Activated naive CD8-positive, alpha-beta T cell treated with anti-CD3 and anti-CD28 coated beads for 36 hours (primary cell): ENCODE measurements around the gene NFKB1. TPM values are rescaled to one million over a fixed set of nuclear protein-coding genes. Genes with fewer than 3 reads are reported as not detected.
A peak's percentile ranks its signal among the peaks of the same experiment; 100 is the strongest.
"Not testable (repeated sequence)": the region's sequence is repeated elsewhere in the genome, so short reads cannot be mapped to it uniquely, and the experiment has no call there.

Experiments
- DNase-seq: peaks from one replicate; pipeline ENCODE4 v3.0.0; 2021
- H3K27ac Mint-ChIP-seq: one replicate; pipeline ENCODE4 v1.8.0; 2022; ENCODE audit warnings: mild to moderate bottlenecking, moderate library complexity, mixed read lengths
- H3K27me3 Mint-ChIP-seq: one replicate; pipeline ENCODE4 v1.8.0; 2022; ENCODE audit warnings: mild to moderate bottlenecking, mixed read lengths
- H3K36me3 Mint-ChIP-seq: one replicate; pipeline ENCODE4 v1.8.0; 2021; ENCODE audit warnings: mild to moderate bottlenecking, mixed read lengths
- H3K4me1 Mint-ChIP-seq: one replicate; pipeline ENCODE4 v1.8.0; 2021; ENCODE audit warnings: mixed read lengths
- H3K4me3 Mint-ChIP-seq: one replicate; pipeline ENCODE4 v1.8.0; 2022; ENCODE audit warnings: mild to moderate bottlenecking, moderate library complexity, mixed read lengths
- H3K9me3 Mint-ChIP-seq: one replicate; pipeline ENCODE4 v1.8.0; 2022; ENCODE audit warnings: mixed read lengths
- total RNA-seq, 2 experiments: library from RNA; stranded (reverse); gene quantifications; one replicate each; pipeline ENCODE4 v1.2.3, GENCODE V29; 2021

NFKB1 gene
- total RNA-seq, 2 experiments from 2014 or later, result 250 to 259 TPM

DNA sequence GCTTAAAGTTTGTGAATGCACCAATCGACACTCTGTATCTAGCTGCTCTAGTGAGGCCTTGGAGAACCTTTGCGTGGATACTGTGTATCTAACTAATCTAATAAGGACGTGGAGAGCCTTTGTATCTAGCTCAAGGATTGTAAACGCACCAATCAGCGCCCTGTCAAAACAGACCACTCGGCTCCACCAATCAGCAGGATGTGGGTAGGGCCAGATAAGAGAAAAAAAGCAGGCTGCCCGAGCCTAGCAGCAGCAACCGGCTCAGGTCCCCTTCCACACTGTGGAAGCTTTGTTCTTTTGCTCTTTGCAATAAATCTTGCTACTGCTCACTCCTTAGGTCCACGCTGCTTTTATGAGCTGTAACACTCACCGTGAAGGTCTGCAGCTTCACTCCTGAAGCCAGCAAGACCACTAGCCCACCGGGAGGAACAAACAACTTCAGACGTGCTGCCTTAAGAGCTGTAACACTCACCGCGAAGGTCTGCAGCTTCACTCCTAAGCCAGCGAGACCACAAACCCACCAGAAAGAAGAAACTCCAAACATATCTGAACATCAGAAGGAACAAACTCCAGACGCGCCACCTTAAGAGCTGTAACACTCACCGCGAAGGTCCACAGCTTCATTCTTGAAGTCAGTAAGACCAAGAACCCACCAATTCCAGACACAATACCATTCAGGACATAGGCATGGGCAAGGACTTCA is 17.0 kb upstream of the NFKB1 start:
- peaks cover 24% of the 10 kb centered on the region for H3K9me3 Mint-ChIP-seq
- peak overlapping the region; percentile 63 for H3K4me3 Mint-ChIP-seq
- peaks cover 11% of the 10 kb centered on the region for H3K4me1 Mint-ChIP-seq
- H3K27me3 Mint-ChIP-seq, result not testable (repeated sequence)
- peak overlapping the region; percentile 75 for H3K27ac Mint-ChIP-seq
- peaks cover 14% of the 10 kb centered on the region for H3K36me3 Mint-ChIP-seq
- DNase-seq, result peak; percentile 31

DNA sequence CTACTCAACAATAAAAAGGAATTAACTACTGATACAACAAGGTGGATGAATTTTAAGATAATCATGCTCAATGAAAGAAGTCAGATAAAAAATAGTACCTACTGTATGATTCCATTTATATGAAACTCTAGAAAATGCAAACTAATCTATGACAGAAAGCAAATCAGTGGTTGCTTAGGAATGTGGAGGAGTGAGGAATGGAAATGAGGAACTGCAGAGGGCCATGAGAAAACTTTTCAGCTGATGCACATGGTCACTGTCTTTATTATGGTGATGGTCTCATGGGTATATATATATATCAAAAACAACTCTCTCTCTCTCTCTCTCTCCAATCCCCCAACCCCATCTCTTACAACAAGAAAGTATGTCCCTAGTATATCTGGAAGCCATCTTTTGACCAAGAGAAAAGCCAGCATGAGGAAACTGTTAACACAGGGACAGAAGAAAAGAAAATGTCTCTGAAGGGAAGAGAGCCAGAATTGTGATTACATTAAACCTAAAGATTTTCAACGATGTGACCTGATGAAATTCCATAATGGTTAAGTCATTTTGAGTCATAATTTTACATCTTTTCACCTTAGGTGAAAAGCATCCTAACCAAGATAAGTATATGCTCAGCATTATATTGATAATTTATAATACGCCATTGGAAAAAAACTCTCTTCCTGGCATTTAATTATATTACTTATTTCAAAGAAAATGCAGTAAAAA is 8.5 kb upstream of the NFKB1 start:
- DNase-seq, result no peak
- Mint-ChIP-seq H3K4me1 (peaks cover 22% of the 10 kb centered on the region), H3K4me3 (no peak overlapping the region), H3K27ac (no peak overlapping the region), H3K36me3 (peaks cover 1% of the 10 kb centered on the region), H3K27me3 (no peaks in the 10 kb centered on the region), H3K9me3 (peaks cover 1% of the 10 kb centered on the region)

DNA sequence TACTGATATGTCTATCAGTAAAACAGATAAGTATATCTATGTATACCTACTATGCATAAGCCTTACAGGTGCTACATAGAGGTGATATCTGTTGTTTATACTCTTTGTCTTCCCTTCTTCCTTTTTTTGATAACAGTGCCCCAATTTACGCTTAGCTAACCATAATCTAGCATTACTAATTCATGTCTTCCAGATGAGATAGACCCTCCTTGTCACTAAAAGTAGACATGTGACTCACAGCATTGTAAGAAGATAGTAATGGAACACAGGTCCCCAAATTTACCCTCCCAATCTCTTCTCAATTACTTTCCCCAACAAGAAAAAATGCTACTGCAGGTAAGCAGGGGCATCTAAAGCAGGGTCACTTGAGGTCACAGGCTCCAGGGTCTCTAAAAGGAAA is 7.9 kb upstream of the NFKB1 start:
- Mint-ChIP-seq H3K36me3 (peaks cover 1% of the 10 kb centered on the region), H3K27ac (peak overlapping the region; percentile 57), H3K9me3 (peaks cover 1% of the 10 kb centered on the region), H3K4me1 (peaks cover 22% of the 10 kb centered on the region), H3K27me3 (no peaks in the 10 kb centered on the region), H3K4me3 (no peak overlapping the region)
- no peak for DNase-seq

DNA sequence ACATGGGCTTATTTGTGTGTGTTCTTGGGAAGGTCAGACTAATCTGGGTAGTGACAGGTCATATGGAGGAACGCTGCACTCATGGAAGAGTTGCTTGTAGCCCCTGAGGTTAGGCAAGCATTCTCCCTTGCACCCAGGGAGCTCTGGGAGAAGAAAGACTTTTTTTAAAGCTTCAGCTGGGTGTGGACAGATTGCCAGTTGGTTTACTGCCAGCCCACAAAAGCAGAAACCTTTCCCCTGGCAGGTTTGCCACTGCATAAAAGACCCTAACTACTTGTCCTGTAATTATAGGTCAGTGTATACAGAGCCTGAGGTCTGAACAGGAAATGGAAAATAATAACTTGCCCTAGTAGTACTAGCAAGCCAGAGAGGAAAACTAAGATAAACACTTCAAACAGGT is 7.4 kb upstream of the NFKB1 start:
- peaks cover 5% of the 10 kb centered on the region for H3K36me3 Mint-ChIP-seq
- H3K9me3 Mint-ChIP-seq, result peaks cover 6% of the 10 kb centered on the region
- H3K4me3 Mint-ChIP-seq, result no peak overlapping the region
- no peak for DNase-seq
- H3K27me3 Mint-ChIP-seq, result no peaks in the 10 kb centered on the region
- peaks cover 22% of the 10 kb centered on the region for H3K4me1 Mint-ChIP-seq
- peak overlapping the region; percentile 57 for H3K27ac Mint-ChIP-seq

DNA sequence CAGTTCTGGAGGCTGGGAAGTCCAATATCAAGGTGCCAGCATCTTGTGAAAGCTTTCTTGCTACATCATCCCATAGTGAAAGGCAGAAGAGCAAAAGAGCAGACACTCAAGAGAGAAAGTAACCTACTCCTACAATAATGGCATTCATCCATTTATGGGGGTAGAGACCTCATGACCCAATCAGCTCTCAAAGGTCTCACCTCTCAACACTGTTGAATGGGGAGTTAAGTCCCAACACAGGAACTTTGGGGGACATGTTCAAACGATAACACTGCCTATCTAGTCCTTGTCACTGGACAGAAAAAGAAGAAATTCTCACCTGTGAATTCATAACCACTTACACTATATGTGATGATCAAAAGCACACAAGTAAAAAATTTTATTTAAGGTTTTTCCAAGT is 6.6 kb upstream of the NFKB1 start:
- no peak for DNase-seq
- Mint-ChIP-seq H3K4me3 (no peak overlapping the region), H3K27me3 (no peaks in the 10 kb centered on the region), H3K9me3 (peaks cover 8% of the 10 kb centered on the region), H3K4me1 (peaks cover 22% of the 10 kb centered on the region), H3K27ac (no peak overlapping the region), H3K36me3 (peaks cover 9% of the 10 kb centered on the region)

DNA sequence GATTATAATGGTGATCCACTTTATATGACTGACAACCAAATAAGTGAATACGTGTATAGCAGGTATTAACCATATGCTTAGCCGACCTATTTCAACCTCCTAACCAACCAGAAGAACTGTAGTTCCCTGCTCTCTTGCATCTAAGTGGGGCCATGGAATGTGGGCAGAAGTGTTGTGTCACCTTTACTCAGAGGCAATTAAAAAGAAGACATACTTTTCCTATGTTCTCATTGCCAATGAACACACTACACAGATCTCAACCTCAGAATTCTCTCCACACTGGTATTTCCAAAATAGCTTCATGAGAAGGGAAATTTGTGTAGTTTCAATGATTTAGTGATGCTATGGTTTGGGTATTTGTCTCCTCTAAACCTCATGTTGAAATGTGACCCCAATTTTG is 3.2 kb upstream of the NFKB1 start:
- peaks cover 6% of the 10 kb centered on the region for H3K9me3 Mint-ChIP-seq
- H3K4me1 Mint-ChIP-seq, result peaks cover 21% of the 10 kb centered on the region
- H3K4me3 Mint-ChIP-seq, result no peak overlapping the region
- no peaks in the 10 kb centered on the region for H3K27me3 Mint-ChIP-seq
- H3K36me3 Mint-ChIP-seq, result peaks cover 22% of the 10 kb centered on the region
- no peak for DNase-seq
- H3K27ac Mint-ChIP-seq, result no peak overlapping the region

DNA sequence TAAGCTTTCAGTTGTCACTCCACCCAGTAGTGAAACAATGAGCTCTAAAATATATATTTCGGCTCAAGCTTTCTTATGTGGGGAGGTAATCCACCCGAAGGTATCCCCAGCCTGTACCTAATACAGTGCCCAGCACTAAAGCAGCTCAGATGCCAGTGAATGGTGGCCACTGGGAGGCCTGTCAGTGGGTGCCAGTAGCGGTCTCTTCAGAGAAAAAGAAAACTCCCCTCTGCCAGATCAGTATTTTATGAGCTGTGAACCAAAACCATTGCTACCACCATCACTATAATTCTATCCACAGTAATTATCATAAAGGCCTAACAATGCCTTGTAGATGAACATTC is 835 bp upstream of the NFKB1 start:
- Mint-ChIP-seq H3K36me3 (peaks cover 40% of the 10 kb centered on the region), H3K27ac (peak overlapping the region; percentile 94), H3K4me3 (peak overlapping the region; percentile 81), H3K27me3 (no peaks in the 10 kb centered on the region), H3K9me3 (peaks cover 6% of the 10 kb centered on the region), H3K4me1 (peaks cover 13% of the 10 kb centered on the region)
- peak; percentile 30 for DNase-seq

DNA sequence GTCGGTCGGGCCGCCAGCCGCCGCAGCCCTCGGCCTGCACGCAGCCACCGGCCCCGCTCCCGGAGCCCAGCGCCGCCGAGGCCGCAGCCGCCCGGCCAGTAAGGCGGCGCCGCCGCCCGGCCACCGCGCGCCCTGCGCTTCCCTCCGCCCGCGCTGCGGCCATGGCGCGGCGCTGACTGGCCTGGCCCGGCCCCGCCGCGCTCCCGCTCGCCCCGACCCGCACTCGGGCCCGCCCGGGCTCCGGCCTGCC is 213 bp downstream of the NFKB1 start:
- H3K36me3 Mint-ChIP-seq, result peaks cover 40% of the 10 kb centered on the region
- H3K27ac Mint-ChIP-seq, result peak overlapping the region; percentile 96
- H3K9me3 Mint-ChIP-seq, result peaks cover 6% of the 10 kb centered on the region
- H3K4me3 Mint-ChIP-seq, result peak overlapping the region; percentile 77
- peaks cover 17% of the 10 kb centered on the region for H3K4me1 Mint-ChIP-seq
- no peaks in the 10 kb centered on the region for H3K27me3 Mint-ChIP-seq
- no peak for DNase-seq

DNA sequence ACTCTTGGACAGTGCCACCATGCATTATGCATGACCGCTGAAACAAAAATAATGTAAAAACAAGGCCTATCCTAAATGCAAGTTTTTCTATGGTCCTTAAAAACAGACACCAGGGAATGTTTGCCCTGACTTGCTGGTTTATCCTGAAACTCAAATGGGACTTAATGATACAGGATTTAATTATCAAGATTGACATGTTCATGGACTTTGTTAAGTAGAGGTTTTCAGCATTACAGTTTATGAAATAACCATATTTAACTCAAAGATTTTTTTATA is 1.3 kb downstream of the NFKB1 start:
- H3K4me1 Mint-ChIP-seq, result peaks cover 22% of the 10 kb centered on the region
- H3K27me3 Mint-ChIP-seq, result no peaks in the 10 kb centered on the region
- peaks cover 42% of the 10 kb centered on the region for H3K36me3 Mint-ChIP-seq
- DNase-seq, result no peak
- H3K27ac Mint-ChIP-seq, result peak overlapping the region; percentile 96
- H3K9me3 Mint-ChIP-seq, result peaks cover 6% of the 10 kb centered on the region
- H3K4me3 Mint-ChIP-seq, result peak overlapping the region; percentile 80

DNA sequence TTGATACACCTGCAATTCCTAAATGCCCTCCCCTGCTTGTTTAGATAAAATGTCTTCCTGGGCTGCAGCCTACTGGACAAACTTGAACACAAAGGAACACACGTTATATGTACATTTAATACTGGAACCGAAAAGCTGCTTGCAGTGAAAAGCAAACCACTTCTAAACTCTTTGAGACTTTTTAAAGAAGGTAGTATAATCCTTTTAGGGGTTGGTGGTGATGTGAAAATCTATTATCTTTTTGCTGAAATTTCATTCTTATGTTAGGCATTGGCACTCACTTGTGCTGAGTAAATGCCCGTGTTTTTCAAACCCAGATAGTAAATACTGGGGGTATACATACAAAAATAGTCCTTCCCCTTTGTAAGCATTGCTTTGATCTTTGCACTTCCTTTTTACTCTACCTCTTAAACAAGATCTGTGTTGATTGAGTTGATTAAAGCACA is 2.2 kb downstream of the NFKB1 start:
- no peak for DNase-seq
- peaks cover 46% of the 10 kb centered on the region for H3K36me3 Mint-ChIP-seq
- H3K9me3 Mint-ChIP-seq, result peaks cover 6% of the 10 kb centered on the region
- H3K27ac Mint-ChIP-seq, result peak overlapping the region; percentile 96
- H3K27me3 Mint-ChIP-seq, result no peaks in the 10 kb centered on the region
- H3K4me3 Mint-ChIP-seq, result peak overlapping the region; percentile 80
- H3K4me1 Mint-ChIP-seq, result peaks cover 29% of the 10 kb centered on the region

DNA sequence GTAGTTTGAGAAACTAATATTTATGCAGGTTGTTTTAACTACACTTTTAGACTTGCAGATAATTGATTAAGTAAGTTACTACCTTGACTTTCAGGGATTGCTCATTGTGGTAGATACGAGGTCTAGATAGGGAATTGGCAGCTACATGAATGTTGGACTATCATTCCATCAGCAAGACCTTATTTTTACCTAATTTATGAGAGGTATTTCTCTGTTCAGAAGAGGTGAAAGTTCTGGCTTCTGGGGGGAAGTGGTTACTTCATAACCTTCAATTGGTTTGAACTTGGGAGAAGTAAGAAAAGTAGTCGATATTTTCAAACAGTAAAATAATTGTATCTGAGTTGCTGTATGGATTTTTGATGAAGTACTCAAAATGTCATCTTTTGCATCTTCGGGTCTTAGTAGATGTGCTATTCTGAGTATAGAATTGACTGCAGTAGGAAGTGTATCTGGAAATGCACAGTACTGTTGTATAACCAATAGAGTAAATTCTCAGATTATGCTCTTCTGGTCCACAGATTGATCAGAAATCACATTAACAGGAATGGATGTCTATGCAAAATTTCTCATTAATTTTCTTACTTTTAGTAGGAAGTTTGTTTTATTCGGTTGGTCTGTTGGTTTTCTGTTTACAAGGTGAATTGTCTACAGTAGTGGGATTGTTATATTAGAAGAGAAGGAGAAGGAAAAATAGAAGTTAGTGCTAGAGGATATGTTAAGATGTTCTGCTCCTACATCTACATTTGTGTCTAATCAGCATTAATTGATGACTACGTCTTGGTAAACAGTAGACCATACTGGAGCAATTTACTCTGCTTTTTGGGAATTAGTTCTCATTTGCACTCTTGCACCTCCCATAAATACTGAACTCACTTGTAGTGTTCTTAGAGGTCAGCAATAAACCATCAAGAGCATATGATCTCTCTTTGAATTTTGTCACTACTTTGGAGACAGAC is 3.0 kb downstream of the NFKB1 start:
- Mint-ChIP-seq H3K4me1 (peaks cover 37% of the 10 kb centered on the region), H3K9me3 (no peaks in the 10 kb centered on the region), H3K36me3 (peaks cover 45% of the 10 kb centered on the region), H3K4me3 (peak overlapping the region; percentile 80), H3K27me3 (no peaks in the 10 kb centered on the region), H3K27ac (peak overlapping the region; percentile 96)
- no peak for DNase-seq

DNA sequence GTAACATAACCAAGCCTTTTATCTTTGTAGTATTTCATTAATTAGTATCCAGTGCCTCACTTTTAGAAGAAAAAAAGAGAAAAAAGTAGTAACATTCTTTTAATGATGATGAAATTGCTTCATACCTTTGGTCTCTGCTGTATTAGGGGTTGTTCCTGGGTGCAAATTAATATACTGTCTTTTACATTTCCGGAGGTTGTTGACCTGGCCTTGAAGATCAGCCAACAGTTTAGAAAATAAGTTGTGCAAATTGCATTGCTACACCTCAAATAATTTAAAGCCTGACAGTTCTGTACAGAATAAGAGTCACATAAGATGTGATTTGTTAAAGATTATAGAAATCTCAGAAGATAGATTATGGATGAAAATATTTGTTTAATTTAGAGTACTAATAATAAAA is 3.8 kb downstream of the NFKB1 start:
- H3K4me1 Mint-ChIP-seq, result peaks cover 45% of the 10 kb centered on the region
- no peak for DNase-seq
- H3K27me3 Mint-ChIP-seq, result no peaks in the 10 kb centered on the region
- H3K9me3 Mint-ChIP-seq, result no peaks in the 10 kb centered on the region
- peaks cover 52% of the 10 kb centered on the region for H3K36me3 Mint-ChIP-seq
- peak overlapping the region; percentile 80 for H3K4me3 Mint-ChIP-seq
- H3K27ac Mint-ChIP-seq, result peak overlapping the region; percentile 75

DNA sequence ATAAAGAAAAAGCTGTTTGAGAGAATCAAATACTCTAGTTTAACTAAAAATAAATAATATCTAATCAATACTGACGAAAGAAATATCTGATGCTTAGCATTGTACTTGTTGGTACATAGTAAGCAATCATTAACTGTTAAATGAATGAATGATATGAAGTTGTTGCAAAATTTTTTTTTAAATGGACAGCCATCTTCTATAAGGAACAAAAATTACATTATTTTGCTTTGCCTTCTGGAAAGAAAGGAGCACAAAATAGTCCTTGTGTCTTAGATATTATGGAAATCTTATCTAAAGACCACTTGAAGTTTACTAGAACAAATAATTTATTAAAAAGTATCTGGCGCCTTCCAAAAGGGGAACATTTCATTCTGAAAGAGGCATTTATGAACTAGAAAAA is 4.5 kb downstream of the NFKB1 start:
- no peaks in the 10 kb centered on the region for H3K9me3 Mint-ChIP-seq
- no peak for DNase-seq
- H3K27ac Mint-ChIP-seq, result no peak overlapping the region
- H3K27me3 Mint-ChIP-seq, result no peaks in the 10 kb centered on the region
- H3K36me3 Mint-ChIP-seq, result peaks cover 60% of the 10 kb centered on the region
- peaks cover 48% of the 10 kb centered on the region for H3K4me1 Mint-ChIP-seq
- H3K4me3 Mint-ChIP-seq, result no peak overlapping the region

DNA sequence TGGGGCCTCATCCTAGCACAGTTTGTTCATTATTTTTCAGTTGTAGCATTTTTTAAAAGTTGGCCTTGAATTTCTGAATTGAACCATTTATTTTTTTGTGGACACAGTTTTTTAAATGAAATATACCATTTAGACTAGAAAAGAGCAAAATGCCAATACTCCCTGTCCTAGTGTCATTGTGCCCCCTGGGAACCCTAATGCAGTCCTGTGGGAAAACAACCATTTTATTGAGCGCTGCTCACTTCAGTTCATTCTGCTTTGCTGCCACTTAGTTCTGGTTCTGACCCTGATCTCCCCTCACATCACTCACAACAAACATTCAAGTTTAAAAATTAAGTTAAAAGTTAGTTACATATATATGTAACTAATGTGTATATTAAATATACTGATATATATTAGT is 5.4 kb downstream of the NFKB1 start:
- peaks cover 65% of the 10 kb centered on the region for H3K36me3 Mint-ChIP-seq
- peaks cover 53% of the 10 kb centered on the region for H3K4me1 Mint-ChIP-seq
- no peaks in the 10 kb centered on the region for H3K9me3 Mint-ChIP-seq
- peak overlapping the region; percentile 27 for H3K4me3 Mint-ChIP-seq
- DNase-seq, result no peak
- no peaks in the 10 kb centered on the region for H3K27me3 Mint-ChIP-seq
- no peak overlapping the region for H3K27ac Mint-ChIP-seq

DNA sequence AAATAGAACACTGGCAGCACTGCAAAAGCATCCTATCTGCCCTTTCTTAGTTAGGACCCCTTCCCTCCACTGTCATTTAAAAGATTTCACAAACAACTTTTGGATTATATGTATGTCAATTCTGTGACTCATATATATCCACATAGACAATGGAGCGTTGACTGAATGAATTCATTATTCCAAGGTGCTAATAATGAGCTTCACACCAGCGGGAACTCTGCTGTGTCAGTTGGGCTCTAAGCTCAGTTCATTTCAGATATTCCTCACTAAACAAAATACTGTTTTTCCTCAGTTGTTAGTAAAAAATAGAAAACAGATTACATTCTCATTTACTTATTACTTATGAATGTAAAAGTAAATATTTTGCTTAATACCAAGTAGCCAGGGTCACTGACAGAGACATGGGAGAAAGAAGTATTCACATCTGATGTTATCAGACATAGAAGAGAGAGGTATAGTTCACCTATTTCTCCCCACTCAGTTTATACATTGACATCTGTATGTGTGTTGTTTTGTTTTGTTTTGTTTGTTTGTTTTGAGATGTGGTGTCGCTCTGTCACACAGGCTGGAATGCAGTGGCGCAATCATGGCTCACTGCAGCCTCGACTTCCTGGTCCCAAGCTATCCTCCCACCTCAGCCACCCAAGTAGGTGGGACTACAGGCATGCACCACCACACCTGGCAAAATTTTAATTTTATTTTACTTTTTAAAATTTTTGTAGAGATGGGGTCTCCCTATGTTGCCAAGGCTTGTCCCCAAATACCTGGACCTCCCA is 10.9 kb downstream of the NFKB1 start:
- H3K4me3 Mint-ChIP-seq, result no peak overlapping the region
- H3K36me3 Mint-ChIP-seq, result peaks cover 81% of the 10 kb centered on the region
- H3K4me1 Mint-ChIP-seq, result peaks cover 64% of the 10 kb centered on the region
- no peaks in the 10 kb centered on the region for H3K27me3 Mint-ChIP-seq
- peaks cover 15% of the 10 kb centered on the region for H3K9me3 Mint-ChIP-seq
- H3K27ac Mint-ChIP-seq, result no peak overlapping the region
- no peak for DNase-seq
